SIG-M5 (cell line): Measurements from ENCODE around the gene GZMH.
"Not testable (repeated sequence)": the region's sequence is repeated elsewhere in the genome, so short reads cannot be mapped to it uniquely, and the experiment has no call there.

Experiments used
- DNase-seq: peaks from one replicate; lab custom pipeline; 2025; lab: John Stamatoyannopoulos, UW

The GZMH gene

DNA sequence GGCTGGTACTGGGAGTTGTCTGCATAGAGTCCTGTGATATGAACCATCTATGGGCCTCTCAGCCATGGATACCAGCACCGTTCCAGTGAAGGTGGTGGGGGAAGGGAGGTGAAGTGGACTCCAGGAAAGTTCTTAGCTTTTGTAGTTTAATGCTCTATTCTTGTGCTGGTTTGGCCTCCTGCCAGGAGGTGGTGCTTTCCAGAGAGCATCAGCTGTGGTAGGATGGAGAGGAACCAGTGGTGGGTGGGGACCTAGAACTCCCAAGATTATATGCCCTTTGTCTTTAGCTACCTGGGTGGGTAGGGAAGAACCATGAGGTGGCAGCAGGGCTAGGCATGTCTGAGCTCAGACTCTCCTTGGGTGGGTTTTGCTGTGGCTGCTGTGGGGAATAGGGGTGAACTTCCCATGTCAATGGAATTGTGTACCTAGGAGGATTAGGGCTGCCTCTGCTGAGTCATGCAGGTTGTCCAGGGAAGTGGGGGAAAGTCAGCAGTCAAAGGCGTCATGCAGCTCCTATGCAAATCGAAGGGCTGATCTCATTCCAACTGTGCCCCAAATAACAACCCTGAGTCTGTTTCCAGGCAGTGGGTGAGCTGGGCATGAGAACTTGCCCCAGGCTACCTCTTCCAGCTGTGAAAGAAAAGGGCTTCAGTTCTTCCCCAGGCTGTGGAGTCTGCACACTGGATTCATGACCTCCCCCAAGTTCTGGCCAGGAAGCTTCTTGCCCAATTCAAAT lies 14.2 kb downstream of the GZMH start:
- DNase-seq: no peak

- not testable (repeated sequence) for DNase-seq
Observed at GRCh38 chr14:24591004-24591403, 18.5 kb downstream of the GZMH start.

DNA sequence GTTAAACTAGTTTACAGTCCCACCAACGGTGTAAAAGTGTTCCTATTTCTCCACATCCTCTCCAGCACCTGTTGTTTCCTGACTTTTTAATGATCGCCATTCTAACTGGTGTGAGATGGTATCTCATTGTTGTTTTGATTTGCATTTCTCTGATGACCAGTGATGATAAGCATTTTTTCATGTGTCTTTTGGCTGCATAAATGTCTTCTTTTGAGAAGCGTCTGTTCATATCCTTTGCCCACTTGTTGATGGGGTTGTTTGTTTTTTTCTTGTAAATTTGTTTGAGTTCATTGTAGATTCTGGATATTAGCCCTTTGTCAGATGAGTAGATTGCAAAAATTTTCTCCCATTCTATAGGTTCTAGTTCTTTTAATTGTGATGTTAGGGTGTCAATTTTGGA lies 25.1 kb downstream of the GZMH start:
- not testable (repeated sequence) for DNase-seq

GRCh38 chr14:24578558-24578957 lies 30.9 kb downstream of the GZMH start:
- DNase-seq: no peak

GRCh38 chr14:24576771-24577170 lies 32.7 kb downstream of the GZMH start:
- DNase-seq: no peak

- DNase-seq: peak; percentile 63
Observed at GRCh38 chr14:24576182-24576581, 33.3 kb downstream of the GZMH start, which contains the start of gene CTSG. TSS of gene CTSG (minus strand) at chr14:24576250. CDS start at chr14:24576223, 27 bp downstream.

DNA sequence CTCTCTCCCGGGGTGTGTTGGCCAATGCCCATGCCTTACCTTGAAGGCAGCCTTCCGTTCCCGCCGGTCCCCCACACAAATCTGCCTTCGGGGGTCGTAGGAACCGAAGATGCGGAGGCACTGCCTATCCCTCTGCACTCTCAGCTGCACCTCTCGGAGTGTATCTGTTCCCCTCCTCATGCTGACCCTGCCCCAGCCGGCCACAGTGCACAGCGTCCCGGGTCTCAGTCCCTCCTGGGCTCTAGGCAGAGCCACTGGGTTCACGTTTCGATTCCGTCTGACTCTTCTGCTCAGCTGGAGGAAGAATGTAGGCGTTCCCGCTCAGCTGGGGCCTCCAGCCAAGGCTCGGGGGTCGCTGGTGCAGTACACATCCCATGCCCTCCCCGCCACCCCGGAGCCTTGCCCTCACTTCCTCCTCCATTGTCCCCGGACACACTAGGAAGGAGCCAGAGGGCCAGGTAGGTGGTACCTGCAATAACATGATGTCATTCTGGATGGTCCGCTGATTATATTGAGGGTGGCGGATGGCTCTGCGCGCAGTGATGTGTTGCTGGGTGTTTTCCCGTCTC lies 35.2 kb downstream of the GZMH start:
- DNase-seq: no peak

GRCh38 chr14:24566318-24566717 lies 43.2 kb downstream of the GZMH start:
- no peak for DNase-seq

DNA sequence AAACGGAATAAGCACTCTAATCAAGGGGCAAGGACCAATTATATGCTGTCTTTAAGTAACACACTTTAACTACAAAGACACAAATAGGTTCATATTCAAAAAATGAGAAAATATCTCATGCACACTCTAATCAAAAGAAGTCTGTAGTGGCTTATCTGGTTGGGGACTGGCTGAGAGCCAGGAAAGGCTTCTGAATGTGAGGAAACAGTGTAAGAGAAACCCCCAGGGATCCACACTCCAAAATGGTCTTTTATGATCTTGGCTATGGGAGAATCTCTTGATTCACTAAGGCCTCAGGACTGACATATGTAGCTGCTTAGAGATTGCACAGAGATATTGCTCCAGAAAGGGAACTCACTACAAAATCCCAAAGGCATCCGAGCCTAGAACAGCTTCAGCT lies 43.7 kb downstream of the GZMH start:
- no peak for DNase-seq

- no peak for DNase-seq
Observed at GRCh38 chr14:24563505-24563904, 46.0 kb downstream of the GZMH start.

GRCh38 chr14:24556756-24557155 lies 52.7 kb downstream of the GZMH start:
- DNase-seq: no peak
